OCI-LY7 (cell line): Measurements from ENCODE around the gene ERN1.

Experiments
- CTCF ChIP-seq: fragments of 200-600 bp; sonication (generic); conservative IDR thresholded peaks from 2 replicates; pipeline ENCODE4 v1.5.1; 2014; ENCODE audit warnings: mild to moderate bottlenecking, antibody characterized with exemption, low read length, moderate library complexity, mixed read lengths
- EZH2phosphoT487 ChIP-seq: fragments of 200-600 bp; sonication (generic); IDR thresholded peaks from 2 replicates; pipeline ENCODE4 v1.6.1; 2018; ENCODE audit warnings: low read depth, borderline replicate concordance, mild to moderate bottlenecking, mixed run types, antibody characterized with exemption, low read length, moderate library complexity, mixed read lengths

- TF ChIP-seq CTCF (no peak), EZH2phosphoT487 (no peak)
These were observed 23.8 kb upstream of the ERN1 start for GRCh38 chr17:64153565-64154312.
